Activated naive CD8-positive, alpha-beta T cell treated with anti-CD3 and anti-CD28 coated beads, Interleukin-2, amount 50 U/mL, for 24 hours (primary cell): ENCODE data around the gene ASPG.
"Not testable (repeated sequence)": the region's sequence is repeated elsewhere in the genome, so short reads cannot be mapped to it uniquely, and the experiment has no call there.

Experiments
- ATAC-seq: fragments of 150-1000 bp; cut with Tn5 transposase; one replicate; pipeline ENCODE4 v1.10.0; 2021
- DNase-seq: peaks from one replicate; pipeline ENCODE4 v3.0.0; 2021
- H3K27ac Mint-ChIP-seq: one replicate; pipeline ENCODE4 v1.8.0; 2021; ENCODE audit warnings: mild to moderate bottlenecking, mixed read lengths
- H3K27me3 Mint-ChIP-seq: one replicate; pipeline ENCODE4 v1.8.0; 2021; ENCODE audit warnings: mixed read lengths
- H3K36me3 Mint-ChIP-seq: one replicate; pipeline ENCODE4 v1.8.0; 2021; ENCODE audit warnings: low read depth, mixed read lengths
- H3K4me1 Mint-ChIP-seq: one replicate; pipeline ENCODE4 v1.8.0; 2021; ENCODE audit warnings: mixed read lengths
- H3K4me3 Mint-ChIP-seq: one replicate; pipeline ENCODE4 v1.8.0; 2021; ENCODE audit warnings: mild to moderate bottlenecking, moderate library complexity, mixed read lengths
- H3K9me3 Mint-ChIP-seq: one replicate; pipeline ENCODE4 v1.8.0; 2021; ENCODE audit warnings: mixed read lengths

ASPG gene

DNA sequence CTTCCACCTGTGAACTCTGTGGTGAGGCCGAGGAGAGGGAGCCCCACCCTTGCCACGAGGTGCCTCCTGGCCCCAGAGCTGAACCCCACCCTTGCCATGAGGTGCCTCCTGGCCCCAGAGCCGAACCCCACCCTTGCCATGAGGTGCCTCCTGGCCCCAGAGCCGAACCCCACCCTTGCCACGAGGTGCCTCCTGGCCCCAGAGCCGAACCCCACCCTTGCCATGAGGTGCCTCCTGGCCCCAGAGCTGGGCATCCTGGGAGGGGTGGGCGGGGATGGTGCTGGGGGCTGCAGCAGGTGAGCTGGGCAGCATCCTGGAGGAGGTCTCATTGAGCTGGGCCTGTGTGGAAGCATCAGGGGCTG is 67.9 kb downstream of the ASPG start:
- not testable (repeated sequence) for H3K36me3 Mint-ChIP-seq, H3K27me3 Mint-ChIP-seq, DNase-seq, H3K27ac Mint-ChIP-seq, H3K4me3 Mint-ChIP-seq, H3K9me3 Mint-ChIP-seq, ATAC-seq, H3K4me1 Mint-ChIP-seq

DNA sequence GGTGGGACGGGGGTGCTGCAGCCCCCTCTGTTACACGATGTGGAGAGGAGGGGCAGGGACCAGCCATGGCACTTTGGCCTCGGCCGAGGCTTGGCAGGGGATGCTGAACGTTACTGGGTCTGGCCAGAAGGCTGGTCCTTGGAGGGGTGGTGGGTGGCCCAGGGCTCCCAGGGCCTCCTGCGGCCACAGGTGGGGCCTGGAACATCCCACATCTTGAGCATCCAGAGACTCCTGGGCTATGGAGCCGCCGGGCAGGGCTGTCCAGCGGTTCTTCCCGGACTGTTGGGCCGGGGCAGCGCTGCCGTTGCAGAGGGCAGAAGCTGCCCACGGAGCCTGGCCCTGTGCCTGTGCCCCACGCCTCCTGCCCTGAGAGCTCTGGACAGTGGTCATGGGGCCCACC is 68.7 kb downstream of the ASPG start:
- H3K9me3 Mint-ChIP-seq, result no peaks in the 10 kb centered on the region
- H3K4me1 Mint-ChIP-seq, result peaks cover 1% of the 10 kb centered on the region
- H3K36me3 Mint-ChIP-seq, result no peaks in the 10 kb centered on the region
- ATAC-seq (no peak), DNase-seq (no peak)
- no peak overlapping the region for H3K4me3 Mint-ChIP-seq
- H3K27ac Mint-ChIP-seq, result no peak overlapping the region
- no peaks in the 10 kb centered on the region for H3K27me3 Mint-ChIP-seq

DNA sequence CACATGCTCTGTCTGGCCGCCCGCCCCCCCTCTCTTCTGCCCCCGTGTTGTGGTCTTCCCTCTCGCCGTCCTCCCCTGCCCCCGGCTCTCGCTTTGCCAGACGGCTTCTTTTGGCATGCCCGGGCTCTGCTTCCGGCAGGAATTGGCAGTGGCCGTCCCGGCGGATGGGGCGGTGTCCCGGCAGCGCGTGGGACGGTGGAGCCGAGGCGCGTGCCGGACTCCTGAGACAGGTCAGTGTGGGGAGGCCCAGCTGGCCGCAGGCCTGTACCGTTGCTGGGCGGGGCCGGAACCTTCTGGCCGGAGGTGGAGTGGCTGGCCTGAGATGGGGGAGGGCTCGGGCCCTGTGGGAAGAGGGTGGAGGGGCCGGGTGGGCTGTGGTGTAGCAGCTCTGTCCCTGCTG is 70.0 kb downstream of the ASPG start:
- Mint-ChIP-seq H3K27ac (no peak overlapping the region), H3K4me1 (peaks cover 1% of the 10 kb centered on the region), H3K36me3 (no peaks in the 10 kb centered on the region), H3K4me3 (no peak overlapping the region), H3K9me3 (no peaks in the 10 kb centered on the region), H3K27me3 (no peaks in the 10 kb centered on the region)
- DNase-seq (no peak), ATAC-seq (no peak)

DNA sequence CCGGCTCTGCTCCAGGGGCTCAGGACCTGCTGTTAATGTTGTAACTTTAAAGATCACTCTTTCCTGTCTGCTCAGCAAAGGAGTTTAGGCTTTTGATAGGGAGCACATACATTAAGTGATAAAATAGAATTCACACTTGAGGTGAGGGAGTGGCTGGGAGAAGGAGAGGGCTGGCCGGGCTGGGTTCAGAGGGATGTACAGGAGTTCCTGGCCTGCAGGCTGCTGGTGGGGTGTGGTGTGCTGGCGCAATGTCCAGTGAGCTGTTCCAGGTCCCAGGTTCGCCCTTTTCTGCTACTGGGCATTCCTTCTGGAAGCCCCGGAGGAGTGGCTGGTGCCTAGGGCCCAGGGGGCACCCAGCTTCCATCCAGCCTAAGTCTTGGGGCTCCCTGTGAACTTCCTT is 70.6 kb downstream of the ASPG start:
- H3K27ac Mint-ChIP-seq, result no peak overlapping the region
- H3K4me1 Mint-ChIP-seq, result no peaks in the 10 kb centered on the region
- DNase-seq (no peak), ATAC-seq (no peak)
- H3K4me3 Mint-ChIP-seq, result no peak overlapping the region
- H3K27me3 Mint-ChIP-seq, result no peaks in the 10 kb centered on the region
- no peaks in the 10 kb centered on the region for H3K9me3 Mint-ChIP-seq
- no peaks in the 10 kb centered on the region for H3K36me3 Mint-ChIP-seq

DNA sequence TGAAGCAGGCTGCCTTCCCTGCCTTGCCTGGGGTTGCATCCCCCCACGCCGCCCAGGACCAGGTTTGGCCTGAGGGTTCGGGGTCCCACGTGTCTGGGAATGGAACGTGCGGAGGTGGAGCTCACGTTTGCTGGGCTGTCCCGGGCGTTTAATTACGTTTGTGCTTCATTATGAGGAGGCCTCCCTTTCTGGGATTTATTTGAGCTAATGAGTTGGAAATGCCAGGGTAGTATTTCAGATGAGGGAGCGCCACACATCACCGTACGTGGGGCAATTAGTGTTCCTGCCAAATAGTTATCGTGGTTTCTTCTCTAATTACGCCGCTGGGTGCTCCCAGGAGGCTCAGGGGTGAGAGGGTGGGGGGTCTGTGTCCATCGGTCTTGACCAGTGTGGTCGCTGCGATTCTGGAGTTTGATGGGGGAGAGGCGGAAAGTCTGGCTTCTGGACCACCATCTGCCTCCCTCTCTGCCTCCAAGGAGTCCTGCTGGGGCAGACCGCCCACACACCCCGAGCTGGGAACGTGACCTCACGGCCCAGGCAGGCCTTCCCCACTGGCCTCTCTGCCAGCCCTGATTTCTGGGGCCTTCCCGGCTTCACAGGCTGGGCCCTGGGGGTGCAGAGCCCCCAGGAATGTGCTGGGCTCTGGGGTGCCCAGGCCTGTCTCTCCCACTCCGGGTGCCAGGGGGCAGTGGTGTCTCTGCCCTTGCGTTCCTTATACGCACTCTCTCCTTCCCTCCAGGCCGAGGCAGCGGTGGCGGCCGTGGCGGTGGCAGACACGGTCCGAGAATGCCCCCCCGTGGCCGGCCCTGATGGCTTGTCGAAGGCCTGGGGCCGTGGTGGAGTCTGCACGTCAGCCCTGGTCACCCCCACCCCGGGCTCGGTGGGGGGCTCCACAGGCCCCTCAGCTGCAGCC is 71.8 kb downstream of the ASPG start:
- Mint-ChIP-seq H3K36me3 (no peaks in the 10 kb centered on the region), H3K4me1 (no peaks in the 10 kb centered on the region), H3K4me3 (no peak overlapping the region), H3K27ac (no peak overlapping the region), H3K9me3 (no peaks in the 10 kb centered on the region), H3K27me3 (no peaks in the 10 kb centered on the region)
- DNase-seq, result no peak
- ATAC-seq, result no peak

DNA sequence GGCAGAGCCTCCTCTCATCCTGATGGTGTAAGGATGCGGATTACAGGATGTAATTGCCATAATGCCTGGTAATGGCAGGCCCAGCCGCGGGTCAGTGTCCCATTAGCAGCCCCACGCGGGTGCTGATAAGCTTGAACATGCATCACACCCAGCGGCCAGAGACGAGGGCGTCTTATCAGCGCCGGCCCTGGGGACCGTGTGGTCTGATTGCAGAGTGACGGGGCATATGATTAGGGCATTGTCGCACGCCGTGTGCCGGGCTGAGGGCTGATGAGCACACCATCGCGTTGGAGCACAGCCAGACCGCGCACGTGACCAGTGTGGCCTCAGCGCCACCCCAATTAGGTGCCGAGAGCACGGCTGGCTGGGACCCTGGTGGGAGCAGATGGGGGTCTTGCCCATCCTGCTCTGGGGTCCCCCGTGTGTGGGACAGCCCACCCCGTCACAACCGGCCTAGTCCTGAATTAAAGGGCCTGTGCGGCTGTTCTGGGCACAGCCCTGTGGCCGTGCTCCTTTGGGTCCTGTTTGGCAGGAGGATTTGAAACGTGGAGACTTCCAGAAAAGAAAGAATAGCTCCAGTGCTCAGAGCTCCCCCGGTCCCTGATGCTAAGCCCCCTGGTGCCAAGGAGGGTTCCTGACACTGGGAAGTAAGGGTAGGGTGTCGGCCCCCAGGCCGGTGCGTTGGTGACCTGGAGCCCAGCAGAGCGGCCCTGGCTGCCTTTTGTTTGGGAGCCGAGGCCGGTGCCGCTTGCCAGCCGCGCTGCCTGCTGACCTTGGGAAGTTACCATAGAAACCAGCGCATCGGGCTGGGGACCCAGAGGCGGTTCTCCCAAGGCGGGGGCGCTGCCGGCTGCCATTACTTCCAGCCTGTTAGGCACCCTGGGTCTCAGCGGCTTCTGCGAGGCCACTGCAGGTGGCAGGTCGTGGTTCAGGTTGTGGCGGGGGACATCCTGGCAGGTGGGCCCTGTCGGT is 73.6 kb downstream of the ASPG start:
- no peaks in the 10 kb centered on the region for H3K4me1 Mint-ChIP-seq
- no peak for DNase-seq
- no peaks in the 10 kb centered on the region for H3K9me3 Mint-ChIP-seq
- no peaks in the 10 kb centered on the region for H3K27me3 Mint-ChIP-seq
- H3K4me3 Mint-ChIP-seq, result no peak overlapping the region
- no peak for ATAC-seq
- H3K36me3 Mint-ChIP-seq, result no peaks in the 10 kb centered on the region
- H3K27ac Mint-ChIP-seq, result no peak overlapping the region

DNA sequence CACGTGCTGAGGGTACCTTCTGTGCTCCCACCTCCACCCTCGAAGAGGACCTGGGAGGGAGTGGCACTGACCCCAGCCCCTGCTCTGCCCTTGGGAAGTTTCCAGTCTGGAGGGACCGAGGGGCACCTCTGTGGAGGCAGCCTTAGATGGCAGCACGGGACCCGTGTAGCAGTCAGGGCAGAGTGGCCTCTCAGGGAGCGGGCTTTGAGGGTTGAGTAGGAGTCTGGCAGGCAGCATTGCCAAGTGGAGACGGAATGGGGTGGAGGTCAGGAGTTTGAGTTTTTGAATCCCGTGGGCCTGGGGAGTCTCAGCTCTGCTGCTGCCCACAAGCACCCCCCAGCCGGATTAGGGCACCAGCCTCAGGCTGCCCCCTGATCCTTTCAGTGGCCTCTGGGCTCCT is 74.5 kb downstream of the ASPG start:
- no peak for ATAC-seq
- no peaks in the 10 kb centered on the region for H3K27me3 Mint-ChIP-seq
- H3K27ac Mint-ChIP-seq, result no peak overlapping the region
- no peak for DNase-seq
- no peaks in the 10 kb centered on the region for H3K4me1 Mint-ChIP-seq
- no peak overlapping the region for H3K4me3 Mint-ChIP-seq
- no peaks in the 10 kb centered on the region for H3K9me3 Mint-ChIP-seq
- H3K36me3 Mint-ChIP-seq, result no peaks in the 10 kb centered on the region

DNA sequence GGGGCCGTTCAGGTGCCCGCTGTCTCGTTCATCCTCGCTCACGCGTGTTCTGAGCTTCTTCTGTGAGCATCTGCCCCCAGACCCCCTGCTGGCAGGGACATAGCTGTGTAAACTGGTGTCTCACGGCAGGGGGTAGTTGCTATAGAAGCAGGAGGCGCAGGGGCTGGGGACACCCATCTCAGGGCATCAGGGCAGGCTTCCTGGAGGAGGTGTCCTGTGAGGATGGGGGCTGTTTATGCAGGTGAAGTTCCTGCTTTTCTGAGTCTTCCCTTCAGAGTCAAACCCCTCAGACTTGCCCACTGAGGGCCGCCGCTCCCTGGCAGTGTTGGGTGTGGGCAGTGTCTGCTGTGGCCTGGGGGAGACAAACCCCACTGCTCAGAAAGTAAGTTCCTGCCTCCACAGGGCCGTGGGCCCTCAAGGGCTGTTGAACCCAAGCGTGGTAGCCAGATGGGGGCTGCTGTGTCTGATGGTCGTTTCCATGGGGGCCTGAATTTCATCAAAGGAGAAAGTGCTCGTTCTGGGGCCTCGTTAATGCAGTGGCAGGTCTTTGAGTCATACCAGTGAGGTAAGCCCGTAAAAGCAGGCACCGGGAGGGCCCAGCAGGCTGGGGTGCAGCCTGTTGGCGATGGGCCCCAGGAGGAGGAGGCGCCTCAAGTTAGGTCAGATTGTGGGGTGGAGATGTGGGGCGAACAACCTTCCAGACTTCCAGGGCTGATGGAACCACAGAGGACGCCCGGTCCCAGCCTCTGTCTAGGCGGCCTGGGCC is 76.3 kb downstream of the ASPG start:
- Mint-ChIP-seq H3K4me3 (no peak overlapping the region), H3K9me3 (no peaks in the 10 kb centered on the region), H3K36me3 (no peaks in the 10 kb centered on the region), H3K27me3 (no peaks in the 10 kb centered on the region), H3K27ac (no peak overlapping the region), H3K4me1 (no peaks in the 10 kb centered on the region)
- ATAC-seq (no peak), DNase-seq (no peak)

DNA sequence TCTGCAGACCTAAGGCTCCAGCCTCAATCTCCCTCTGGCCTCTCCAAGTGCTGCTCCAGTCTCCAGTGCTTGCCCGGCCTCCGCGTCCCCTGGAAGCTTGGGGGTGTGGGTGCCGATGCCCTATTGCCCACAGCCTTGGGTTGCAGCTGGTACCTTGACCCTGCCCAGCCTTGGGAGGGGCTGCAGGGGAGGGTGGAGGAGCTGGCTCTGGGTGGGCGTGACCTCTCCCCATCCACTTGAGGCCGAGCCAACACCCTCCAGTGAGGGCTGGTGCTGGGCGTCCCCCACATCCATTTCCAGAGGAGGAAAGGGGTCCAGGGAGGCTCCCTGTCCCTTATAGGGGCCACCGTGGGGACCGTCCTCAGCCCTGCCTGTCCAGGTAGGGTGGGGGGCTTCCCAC is 77.0 kb downstream of the ASPG start:
- Mint-ChIP-seq H3K27me3 (no peaks in the 10 kb centered on the region), H3K9me3 (no peaks in the 10 kb centered on the region), H3K27ac (no peak overlapping the region), H3K4me3 (no peak overlapping the region), H3K36me3 (no peaks in the 10 kb centered on the region), H3K4me1 (no peaks in the 10 kb centered on the region)
- no peak for DNase-seq
- ATAC-seq, result no peak

DNA sequence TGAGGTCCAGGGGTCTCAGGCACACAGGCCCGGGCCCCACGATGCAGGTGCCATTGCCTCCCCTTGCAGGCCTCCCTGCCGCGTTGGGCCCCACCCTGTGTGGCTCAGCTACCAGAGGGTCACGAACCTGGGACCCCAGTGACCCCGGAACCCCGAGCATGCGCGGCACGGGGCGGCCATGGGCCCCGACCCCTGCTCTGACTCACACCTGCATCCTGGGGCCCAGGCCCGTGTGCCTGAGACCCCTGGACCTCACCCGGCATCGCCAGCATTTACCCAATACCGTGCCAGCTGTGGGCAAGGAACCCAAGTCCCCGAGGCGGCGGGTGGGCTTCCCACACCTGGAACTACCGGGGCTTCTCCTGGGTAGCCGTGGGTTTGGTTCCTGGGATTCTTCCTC is 78.0 kb downstream of the ASPG start:
- DNase-seq, result no peak
- Mint-ChIP-seq H3K9me3 (no peaks in the 10 kb centered on the region), H3K4me1 (no peaks in the 10 kb centered on the region), H3K36me3 (no peaks in the 10 kb centered on the region), H3K27ac (no peak overlapping the region), H3K27me3 (no peaks in the 10 kb centered on the region), H3K4me3 (no peak overlapping the region)
- no peak for ATAC-seq

DNA sequence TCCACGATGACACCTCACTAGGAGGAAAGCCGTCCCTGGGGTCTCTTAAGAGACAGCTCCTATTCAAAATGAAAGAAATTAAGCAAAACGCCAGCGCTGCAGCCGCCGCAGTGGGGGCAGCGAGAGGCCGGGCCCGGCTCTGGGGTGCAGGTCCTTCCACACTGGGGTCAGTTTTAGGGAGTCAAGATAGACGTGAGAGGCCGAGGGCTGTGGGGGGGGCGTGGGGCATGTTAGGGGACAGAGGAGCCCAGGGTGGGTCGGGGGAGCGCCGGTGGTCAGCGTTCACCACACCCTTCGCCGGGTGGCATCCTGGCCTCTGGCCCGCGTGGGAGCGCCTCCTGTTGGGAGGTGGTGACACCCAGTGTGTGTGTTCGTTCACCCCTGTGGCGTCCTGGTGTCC is 78.5 kb downstream of the ASPG start:
- ATAC-seq, result no peak
- H3K27ac Mint-ChIP-seq, result no peak overlapping the region
- no peak for DNase-seq
- H3K9me3 Mint-ChIP-seq, result no peaks in the 10 kb centered on the region
- H3K4me3 Mint-ChIP-seq, result no peak overlapping the region
- H3K27me3 Mint-ChIP-seq, result no peaks in the 10 kb centered on the region
- no peaks in the 10 kb centered on the region for H3K4me1 Mint-ChIP-seq
- H3K36me3 Mint-ChIP-seq, result no peaks in the 10 kb centered on the region

DNA sequence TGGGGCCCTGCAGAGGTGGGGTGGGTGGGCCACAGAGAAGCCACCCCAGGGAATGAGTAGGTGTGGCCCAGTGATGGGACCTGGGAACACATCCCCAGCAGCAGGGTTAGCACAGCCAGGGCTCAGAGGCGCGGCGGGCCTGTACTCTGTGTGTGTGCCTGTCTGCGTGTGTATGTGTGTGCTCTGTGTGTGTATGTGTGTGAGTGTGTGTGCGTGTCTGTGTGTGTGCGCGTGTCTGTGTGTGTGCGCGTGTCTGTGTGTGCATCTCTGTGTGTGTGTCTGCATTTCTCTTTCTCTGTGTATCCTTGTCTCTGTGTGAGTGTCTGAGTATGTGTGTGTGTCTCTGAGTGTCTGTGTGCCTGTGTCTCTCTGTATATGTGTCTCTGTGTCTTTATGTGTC is 79.0 kb downstream of the ASPG start:
- H3K36me3 Mint-ChIP-seq, result no peaks in the 10 kb centered on the region
- no peak overlapping the region for H3K4me3 Mint-ChIP-seq
- no peak overlapping the region for H3K27ac Mint-ChIP-seq
- H3K9me3 Mint-ChIP-seq, result no peaks in the 10 kb centered on the region
- no peak for ATAC-seq
- no peaks in the 10 kb centered on the region for H3K27me3 Mint-ChIP-seq
- H3K4me1 Mint-ChIP-seq, result no peaks in the 10 kb centered on the region
- no peak for DNase-seq
